ENCODE results near the gene GABBR2. TPM values are rescaled to one million over a fixed set of nuclear protein-coding genes. Genes with fewer than 3 reads are reported as not detected.

GABBR2 gene
- total RNA-seq, 1 donor from 2014 or later, result 116 TPM

DNA sequence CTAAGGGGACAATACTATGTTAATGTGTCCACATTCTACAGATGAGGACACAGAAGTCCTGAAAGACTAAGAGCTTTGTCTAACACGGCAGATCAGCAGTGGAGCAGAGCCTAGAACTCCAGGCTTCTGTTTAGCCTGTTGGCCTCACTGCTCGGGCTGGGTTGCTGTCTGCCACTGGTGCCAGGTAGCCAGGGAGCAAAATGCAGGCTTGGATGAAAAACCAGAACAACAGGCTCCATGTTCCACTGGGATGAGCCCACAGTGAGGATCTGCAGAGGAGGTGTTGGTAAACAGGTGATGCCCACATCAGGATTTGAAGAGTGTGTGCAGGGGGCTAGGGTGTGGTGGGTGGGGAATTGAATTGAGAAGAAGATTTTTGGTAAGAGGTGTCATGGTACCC lies 339.3 kb downstream of the GABBR2 start:
- Mint-ChIP-seq H3K27me3 (ENCODE audit: unreplicated experiment) (peaks cover 10% of the 10 kb centered on the region), H3K9me3 (ENCODE audit: unreplicated experiment) (peaks cover 15% of the 10 kb centered on the region), H3K4me3 (ENCODE audit: unreplicated experiment) (no peak overlapping the region), H3K27ac (ENCODE audit: unreplicated experiment) (no peak overlapping the region), H3K36me3 (ENCODE audit: unreplicated experiment) (peaks cover 32% of the 10 kb centered on the region), H3K4me1 (ENCODE audit: low read depth, unreplicated experiment) (peaks cover 12% of the 10 kb centered on the region)
- DNase-seq, result no peak
- TF ChIP-seq, protein P1, sequence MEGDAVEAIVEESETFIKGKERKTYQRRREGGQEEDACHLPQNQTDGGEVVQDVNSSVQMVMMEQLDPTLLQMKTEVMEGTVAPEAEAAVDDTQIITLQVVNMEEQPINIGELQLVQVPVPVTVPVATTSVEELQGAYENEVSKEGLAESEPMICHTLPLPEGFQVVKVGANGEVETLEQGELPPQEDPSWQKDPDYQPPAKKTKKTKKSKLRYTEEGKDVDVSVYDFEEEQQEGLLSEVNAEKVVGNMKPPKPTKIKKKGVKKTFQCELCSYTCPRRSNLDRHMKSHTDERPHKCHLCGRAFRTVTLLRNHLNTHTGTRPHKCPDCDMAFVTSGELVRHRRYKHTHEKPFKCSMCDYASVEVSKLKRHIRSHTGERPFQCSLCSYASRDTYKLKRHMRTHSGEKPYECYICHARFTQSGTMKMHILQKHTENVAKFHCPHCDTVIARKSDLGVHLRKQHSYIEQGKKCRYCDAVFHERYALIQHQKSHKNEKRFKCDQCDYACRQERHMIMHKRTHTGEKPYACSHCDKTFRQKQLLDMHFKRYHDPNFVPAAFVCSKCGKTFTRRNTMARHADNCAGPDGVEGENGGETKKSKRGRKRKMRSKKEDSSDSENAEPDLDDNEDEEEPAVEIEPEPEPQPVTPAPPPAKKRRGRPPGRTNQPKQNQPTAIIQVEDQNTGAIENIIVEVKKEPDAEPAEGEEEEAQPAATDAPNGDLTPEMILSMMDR (IDR thresholded peaks at IDR 0.05; ENCODE audit: partially characterized antibody, unreplicated experiment), result no peak

- H3K27ac Mint-ChIP-seq (ENCODE audit: unreplicated experiment), result no peak overlapping the region
- TF ChIP-seq, protein P1 (IDR thresholded peaks at IDR 0.05; ENCODE audit: partially characterized antibody, unreplicated experiment), result no peak
- peaks cover 11% of the 10 kb centered on the region for H3K4me1 Mint-ChIP-seq (ENCODE audit: low read depth, unreplicated experiment)
- peaks cover 15% of the 10 kb centered on the region for H3K9me3 Mint-ChIP-seq (ENCODE audit: unreplicated experiment)
- peaks cover 32% of the 10 kb centered on the region for H3K36me3 Mint-ChIP-seq (ENCODE audit: unreplicated experiment)
- H3K27me3 Mint-ChIP-seq (ENCODE audit: unreplicated experiment), result peaks cover 8% of the 10 kb centered on the region
- H3K4me3 Mint-ChIP-seq (ENCODE audit: unreplicated experiment), result no peak overlapping the region
- no peak for DNase-seq
Observed at GRCh38 chr9:98369066-98369425, 339.7 kb downstream of the GABBR2 start.

DNA sequence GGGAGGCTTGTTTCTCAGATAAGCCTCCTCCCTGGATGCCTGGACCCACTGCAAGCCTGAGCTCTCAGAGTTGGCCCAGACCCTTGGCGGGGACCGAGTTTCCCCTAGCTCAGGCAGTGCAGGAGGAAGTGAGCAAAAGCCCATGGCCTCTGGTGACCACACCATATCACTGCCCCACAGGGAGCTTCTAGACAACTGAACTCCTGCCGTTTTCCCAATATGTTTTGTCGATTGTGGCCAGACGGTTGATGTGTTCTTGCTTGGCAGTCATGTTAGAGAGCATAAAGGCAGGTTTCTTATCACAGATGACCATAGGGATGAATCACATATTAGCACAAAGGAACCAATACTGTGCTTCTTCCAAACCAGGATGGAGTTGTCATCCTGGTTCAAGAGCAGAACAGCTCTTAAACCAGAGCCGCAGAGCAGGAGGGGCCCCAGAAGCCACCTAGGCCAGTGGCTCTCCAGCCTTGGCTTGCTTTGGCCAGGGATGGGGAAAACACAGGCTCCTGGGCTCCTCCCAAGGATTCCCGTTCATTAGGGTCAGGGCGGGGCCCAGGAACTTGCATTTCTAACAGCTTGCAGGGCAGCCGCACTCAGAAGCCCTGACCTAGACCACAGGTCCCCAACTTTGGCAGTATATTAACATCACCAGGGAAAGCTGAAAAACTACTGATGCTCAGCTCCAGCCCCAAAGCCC lies 340.2 kb downstream of the GABBR2 start:
- peaks cover 11% of the 10 kb centered on the region for H3K4me1 Mint-ChIP-seq (ENCODE audit: low read depth, unreplicated experiment)
- no peak overlapping the region for H3K27ac Mint-ChIP-seq (ENCODE audit: unreplicated experiment)
- peaks cover 8% of the 10 kb centered on the region for H3K27me3 Mint-ChIP-seq (ENCODE audit: unreplicated experiment)
- H3K4me3 Mint-ChIP-seq (ENCODE audit: unreplicated experiment), result no peak overlapping the region
- H3K36me3 Mint-ChIP-seq (ENCODE audit: unreplicated experiment), result peaks cover 35% of the 10 kb centered on the region
- TF ChIP-seq, protein P1 (IDR thresholded peaks at IDR 0.05; ENCODE audit: partially characterized antibody, unreplicated experiment), result no peak
- no peak for DNase-seq
- peaks cover 15% of the 10 kb centered on the region for H3K9me3 Mint-ChIP-seq (ENCODE audit: unreplicated experiment)

DNA sequence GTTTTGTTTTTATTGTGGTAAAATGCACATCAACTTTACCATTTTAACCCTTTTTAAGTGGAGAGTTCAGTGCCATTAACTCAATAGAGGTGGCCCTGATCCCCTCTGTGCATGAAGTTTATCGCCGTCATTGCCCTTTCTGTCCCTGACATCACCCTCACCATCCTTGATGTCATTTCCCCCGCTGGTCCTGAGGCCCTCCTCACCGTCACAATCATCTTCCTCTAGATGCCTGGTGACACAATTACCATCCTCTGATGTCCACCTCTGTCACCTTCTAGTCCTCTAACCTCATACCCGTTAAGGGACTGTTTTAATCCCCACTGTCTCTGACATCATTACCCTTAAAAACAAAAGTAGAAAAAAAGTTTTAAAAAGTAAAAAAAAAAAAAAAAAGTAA lies 340.8 kb downstream of the GABBR2 start:
- no peak for DNase-seq
- Mint-ChIP-seq H3K27ac (ENCODE audit: unreplicated experiment) (peak overlapping the region; percentile 9), H3K9me3 (ENCODE audit: unreplicated experiment) (peaks cover 15% of the 10 kb centered on the region), H3K4me1 (ENCODE audit: low read depth, unreplicated experiment) (peaks cover 13% of the 10 kb centered on the region), H3K4me3 (ENCODE audit: unreplicated experiment) (no peak overlapping the region), H3K27me3 (ENCODE audit: unreplicated experiment) (peaks cover 8% of the 10 kb centered on the region), H3K36me3 (ENCODE audit: unreplicated experiment) (peaks cover 36% of the 10 kb centered on the region)
- TF ChIP-seq, protein P1 (IDR thresholded peaks at IDR 0.05; ENCODE audit: partially characterized antibody, unreplicated experiment), result no peak

- no peak for DNase-seq
- H3K27me3 Mint-ChIP-seq (ENCODE audit: unreplicated experiment), result peaks cover 8% of the 10 kb centered on the region
- H3K4me3 Mint-ChIP-seq (ENCODE audit: unreplicated experiment), result no peak overlapping the region
- H3K9me3 Mint-ChIP-seq (ENCODE audit: unreplicated experiment), result peaks cover 15% of the 10 kb centered on the region
- TF ChIP-seq, protein P1 (IDR thresholded peaks at IDR 0.05; ENCODE audit: partially characterized antibody, unreplicated experiment), result no peak
- peaks cover 36% of the 10 kb centered on the region for H3K36me3 Mint-ChIP-seq (ENCODE audit: unreplicated experiment)
- H3K4me1 Mint-ChIP-seq (ENCODE audit: low read depth, unreplicated experiment), result peaks cover 18% of the 10 kb centered on the region
- peak overlapping the region; percentile 44 for H3K27ac Mint-ChIP-seq (ENCODE audit: unreplicated experiment)
Observed at GRCh38 chr9:98367371-98367900, 341.3 kb downstream of the GABBR2 start.
